ENCODE measurements around the gene SLC39A11.
A peak's percentile ranks its signal among the peaks of the same experiment; 100 is the strongest.

The SLC39A11 gene

GRCh38 chr17:72971226-72971880, 121.1 kb downstream of the SLC39A11 start:
- DNase-seq: no peak

GRCh38 chr17:72970797-72971196, 121.7 kb downstream of the SLC39A11 start:
- no peak for DNase-seq

GRCh38 chr17:72970246-72970645, 122.2 kb downstream of the SLC39A11 start:
- DNase-seq: no peak

- DNase-seq: no peak
Observed at GRCh38 chr17:72969293-72969906, 123.1 kb downstream of the SLC39A11 start.

GRCh38 chr17:72968798-72969197, 123.7 kb downstream of the SLC39A11 start:
- DNase-seq: no peak

GRCh38 chr17:72967977-72968585, 124.4 kb downstream of the SLC39A11 start:
- no peak for DNase-seq

- DNase-seq: no peak
Observed at GRCh38 chr17:72967277-72967970, 125.1 kb downstream of the SLC39A11 start.

- DNase-seq: no peak
Observed at GRCh38 chr17:72962106-72962505, 130.4 kb downstream of the SLC39A11 start.

- DNase-seq: no peak
Observed at GRCh38 chr17:72955391-72956140, 136.9 kb downstream of the SLC39A11 start.

- no peak for DNase-seq
Observed at GRCh38 chr17:72954579-72954978, 137.9 kb downstream of the SLC39A11 start.

GRCh38 chr17:72953621-72954020, 138.9 kb downstream of the SLC39A11 start:
- DNase-seq: no peak

- no peak for DNase-seq
Observed at GRCh38 chr17:72952641-72953315, 139.7 kb downstream of the SLC39A11 start.

GRCh38 chr17:72952220-72952619, 140.3 kb downstream of the SLC39A11 start:
- no peak for DNase-seq

- peak; percentile 90 for DNase-seq
Observed at GRCh38 chr17:72950242-72950931, 142.1 kb downstream of the SLC39A11 start.

GRCh38 chr17:72948115-72948514, 144.4 kb downstream of the SLC39A11 start:
- no peak for DNase-seq

- no peak for DNase-seq
Observed at GRCh38 chr17:72947475-72947874, 145.0 kb downstream of the SLC39A11 start.

GRCh38 chr17:72946696-72947095, 145.8 kb downstream of the SLC39A11 start:
- no peak for DNase-seq

GRCh38 chr17:72946156-72946555, 146.3 kb downstream of the SLC39A11 start:
- DNase-seq: no peak

- DNase-seq: no peak
Observed at GRCh38 chr17:72945473-72945872, 147.0 kb downstream of the SLC39A11 start.

- no peak for DNase-seq
Observed at GRCh38 chr17:72943826-72944689, 148.4 kb downstream of the SLC39A11 start.

GRCh38 chr17:72942579-72942978, 149.9 kb downstream of the SLC39A11 start:
- DNase-seq: no peak
